GM19023 (cell line): ENCODE measurements around the gene LSM14A.

Experiments used
- ATAC-seq: cut with Tn5 transposase; IDR thresholded peaks from one replicate; pipeline ENCODE4 v1.9.1; 2021; ENCODE audit warnings: mild to moderate bottlenecking, moderate library complexity; ENCODE audit not compliant: unreplicated experiment

LSM14A gene

DNA sequence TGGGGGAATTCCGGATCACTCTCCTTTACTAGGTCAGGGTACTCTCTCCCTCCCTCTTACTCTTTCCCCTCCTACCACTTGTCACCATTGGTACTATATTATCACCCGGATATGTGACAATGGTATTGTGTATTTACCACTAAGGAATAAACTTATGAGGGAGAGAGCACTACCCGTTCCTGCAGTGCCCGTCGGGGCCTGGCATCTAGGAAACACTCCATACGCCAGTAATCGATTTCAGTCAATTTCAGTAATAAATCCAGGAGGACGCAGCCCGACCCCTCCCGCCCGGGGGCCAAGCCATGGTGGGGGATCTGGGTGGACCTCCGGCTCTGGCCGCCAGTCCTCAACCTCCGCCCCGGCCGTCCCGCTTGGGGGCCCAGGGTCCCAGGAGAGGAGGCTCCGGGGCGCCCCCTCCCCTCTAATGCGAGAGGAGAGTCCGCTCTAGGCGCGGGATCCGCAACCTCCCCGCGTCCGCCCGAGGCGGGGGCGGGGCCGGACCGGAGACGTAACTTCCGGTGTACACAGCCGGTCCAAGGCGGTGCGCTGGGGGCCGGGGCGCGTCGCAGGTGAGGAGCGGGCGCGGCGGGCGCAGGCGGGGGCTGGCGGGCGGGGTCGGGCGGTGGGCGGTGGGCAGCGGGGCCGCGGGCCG is 81.9 kb downstream of the LSM14A start, which contains the start of gene GARRE1:
Gene GARRE1 (plus strand): TSS at position 509 of the 652 bp plus-strand sequence. CDS start 45,920 bp downstream, outside the sequence.
- peak; percentile 91 for ATAC-seq

DNA sequence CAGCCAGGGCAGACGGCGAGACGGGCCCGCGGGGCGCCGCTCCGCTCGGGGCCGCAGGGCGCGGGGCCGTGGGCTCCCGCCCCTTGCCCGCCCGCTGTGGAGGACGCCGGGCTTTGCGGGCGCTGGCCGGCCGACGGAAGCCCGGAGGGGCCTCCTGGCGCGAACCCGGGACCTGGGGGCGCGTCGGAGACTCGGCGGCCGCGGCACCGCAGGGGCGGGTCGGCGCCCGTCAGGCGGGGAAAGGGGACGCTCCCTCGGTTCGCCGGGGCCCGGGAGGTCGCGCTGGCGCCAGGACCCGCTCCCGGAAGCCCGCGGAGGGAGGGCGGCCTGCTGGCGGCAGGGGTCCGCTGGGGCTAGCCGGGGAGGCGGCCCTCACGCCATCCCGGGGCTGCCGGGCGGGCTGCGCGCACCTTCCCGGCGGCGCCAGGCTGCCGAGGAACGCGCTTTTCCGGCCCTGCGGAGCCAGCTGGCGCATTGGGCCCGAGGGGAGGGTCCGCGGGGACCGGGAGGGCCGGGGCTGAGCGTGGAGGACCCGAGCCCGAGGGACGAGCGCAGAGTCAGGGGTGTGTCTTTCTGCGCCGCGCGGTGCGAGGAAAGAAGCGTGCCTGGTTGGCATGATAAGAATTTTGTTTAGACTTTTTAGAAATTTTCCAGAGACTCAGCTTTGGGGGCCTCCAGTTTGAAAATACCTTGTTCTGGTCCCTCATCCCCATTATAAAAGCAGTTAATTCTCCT is 82.6 kb downstream of the LSM14A start:
- ATAC-seq = peak; percentile 55

DNA sequence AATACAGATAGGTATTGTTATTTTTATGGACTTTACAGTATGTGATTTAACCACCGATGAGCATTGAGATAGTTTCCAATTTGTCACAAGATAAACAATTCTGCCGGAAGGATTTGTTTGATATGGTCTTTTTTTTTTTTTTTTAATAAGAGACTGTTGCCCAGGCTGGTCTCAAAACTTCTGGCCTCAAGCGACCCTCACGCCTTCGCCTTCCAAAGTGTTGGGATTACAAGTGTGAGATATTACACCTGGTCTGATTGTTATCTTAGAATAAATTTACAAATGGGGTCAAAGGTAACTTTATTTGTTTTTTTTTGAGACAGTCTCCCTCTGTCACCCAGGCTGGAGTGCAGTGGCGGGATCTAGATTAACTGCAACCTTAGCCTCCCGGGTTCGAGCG is 83.2 kb downstream of the LSM14A start:
- ATAC-seq = no peak

DNA sequence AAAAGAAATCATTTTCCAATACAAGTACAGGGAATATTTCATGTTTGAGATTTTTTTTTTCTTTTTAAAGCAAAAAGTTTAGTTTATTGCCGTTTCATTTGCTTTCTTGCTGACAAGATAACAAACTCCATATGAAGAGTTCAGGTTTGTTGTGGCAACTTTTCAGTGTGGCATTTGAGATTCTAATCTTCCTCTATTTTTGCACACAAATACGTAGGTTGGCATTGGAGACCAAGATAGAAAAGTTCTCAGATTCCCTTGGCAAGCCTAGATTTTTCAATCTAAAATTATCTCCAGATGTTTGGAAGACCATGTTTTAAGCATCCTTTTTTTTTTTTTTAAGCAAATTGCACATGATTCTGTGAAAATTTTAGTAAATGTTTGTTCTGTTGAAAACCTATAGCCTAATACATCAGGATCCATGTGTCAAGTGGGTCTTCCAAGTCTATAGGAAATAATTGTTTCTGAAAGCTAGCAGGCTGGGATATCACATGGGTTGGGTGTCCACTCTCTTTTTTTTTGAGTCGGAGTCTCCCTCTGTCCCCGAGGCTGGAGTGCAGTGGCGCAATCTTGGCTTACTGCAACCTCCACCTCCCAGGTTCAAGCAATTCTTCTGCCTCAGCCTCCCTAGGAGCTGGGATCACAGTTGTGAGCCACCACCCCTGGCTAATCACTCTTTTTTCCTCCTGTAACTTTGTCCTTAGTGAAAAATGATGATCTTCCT is 84.7 kb downstream of the LSM14A start:
- no peak for ATAC-seq

DNA sequence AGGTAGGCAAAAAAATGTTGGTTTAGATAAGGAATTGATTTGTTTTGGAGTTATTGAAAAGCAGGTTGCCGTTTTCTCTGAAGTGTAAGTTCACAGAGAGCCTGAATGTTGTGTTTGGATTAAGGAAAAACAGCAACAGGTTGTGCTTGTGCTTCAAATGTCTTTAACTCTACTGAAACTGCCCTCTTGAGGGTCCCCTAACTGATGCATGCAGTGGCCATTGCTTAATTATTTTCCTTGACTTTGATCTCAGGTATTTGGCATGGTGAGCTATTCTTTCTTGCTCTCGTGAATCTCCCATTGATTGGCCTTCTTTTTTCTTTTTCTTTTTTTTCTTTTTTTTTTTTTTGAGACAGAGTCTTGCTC is 85.2 kb downstream of the LSM14A start:
- no peak for ATAC-seq

DNA sequence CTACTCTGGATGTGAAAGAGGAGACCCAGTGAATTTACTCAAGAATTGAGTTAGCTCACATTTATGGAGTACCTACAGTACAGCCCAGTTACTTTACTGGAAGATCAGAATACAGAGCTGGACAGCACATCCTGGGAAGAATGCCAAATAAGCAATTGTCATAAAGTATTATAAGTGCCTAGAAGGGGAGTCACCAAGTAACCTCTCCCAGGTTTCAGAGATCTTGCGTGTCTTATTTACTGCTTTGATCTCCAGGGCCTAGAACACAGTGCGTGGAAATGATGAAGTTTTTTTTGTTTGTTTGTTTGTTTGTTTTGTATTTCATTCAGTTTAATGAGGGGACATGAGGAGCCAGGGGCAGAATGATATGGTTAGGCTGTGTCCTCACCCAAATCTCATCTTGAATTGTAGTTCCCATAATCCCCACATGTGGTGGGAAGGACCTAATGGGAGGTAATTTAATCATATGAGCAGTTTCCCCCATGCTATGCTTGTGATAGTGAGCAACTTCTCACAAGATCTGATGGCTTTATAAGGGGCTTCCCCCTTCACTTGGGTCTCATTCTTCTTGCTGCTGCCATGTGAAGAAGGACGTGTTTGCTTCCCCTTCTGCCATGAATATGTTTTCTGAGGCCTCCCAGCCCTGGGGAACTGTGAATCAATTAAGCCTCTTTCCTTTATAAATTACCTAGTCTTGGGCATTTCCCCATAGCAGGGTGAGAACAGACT is 87.2 kb downstream of the LSM14A start:
- no peak for ATAC-seq

DNA sequence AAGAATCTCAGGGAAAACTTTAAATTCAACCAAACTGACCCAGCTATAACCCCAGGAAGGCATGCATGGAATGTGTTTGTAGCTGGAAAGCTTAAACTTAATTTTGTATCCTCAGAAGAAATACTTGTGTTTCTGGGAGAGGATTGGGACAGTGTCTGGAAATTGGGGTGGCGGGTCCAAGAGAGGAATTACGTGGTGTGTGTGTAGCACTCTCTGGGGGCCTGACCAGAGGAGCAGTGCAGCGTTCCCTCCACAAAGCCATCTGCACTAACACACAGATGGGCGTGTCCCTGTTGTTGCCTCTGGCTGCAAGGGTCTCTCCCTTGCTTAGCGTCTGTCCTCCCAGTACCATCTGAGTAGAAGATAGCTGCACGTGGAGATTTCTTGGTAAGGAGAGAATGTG is 88.5 kb downstream of the LSM14A start:
- ATAC-seq = no peak

DNA sequence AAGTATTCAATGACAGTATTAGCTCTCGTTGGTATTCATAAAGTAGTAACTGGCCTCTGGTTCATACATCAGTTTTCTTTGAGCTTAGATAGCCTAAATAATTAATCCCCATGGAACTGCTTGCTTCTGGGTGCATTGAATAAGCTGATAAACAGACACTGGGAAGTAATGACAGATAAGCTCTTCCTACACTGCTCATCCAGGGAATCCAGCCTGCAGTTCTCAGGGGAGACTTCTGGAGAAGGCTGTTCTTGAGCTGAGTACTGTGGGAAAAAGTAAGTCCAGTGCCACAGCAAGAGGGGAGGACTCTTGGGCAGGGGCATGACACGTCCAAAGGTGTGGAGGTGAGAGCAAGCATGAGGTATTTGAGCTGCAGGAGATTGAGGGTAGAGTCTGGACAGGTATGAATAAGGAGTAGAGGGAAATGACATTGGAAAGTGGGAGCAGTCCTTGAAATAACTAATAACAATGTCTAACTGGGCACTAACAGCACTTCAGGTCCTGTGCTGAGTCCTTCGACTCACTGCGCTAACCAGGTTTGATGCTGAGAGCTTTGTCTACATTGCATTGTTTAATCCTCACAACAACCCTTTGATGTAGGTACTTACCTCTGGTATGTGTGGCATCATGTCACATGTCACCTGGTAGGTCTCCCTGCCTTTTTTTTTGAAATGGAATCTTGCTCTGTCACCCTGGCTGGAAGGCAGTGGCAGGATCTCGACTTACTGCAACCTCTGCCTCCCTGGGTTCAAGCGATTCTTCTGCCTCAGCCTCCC is 89.2 kb downstream of the LSM14A start:
- no peak for ATAC-seq

DNA sequence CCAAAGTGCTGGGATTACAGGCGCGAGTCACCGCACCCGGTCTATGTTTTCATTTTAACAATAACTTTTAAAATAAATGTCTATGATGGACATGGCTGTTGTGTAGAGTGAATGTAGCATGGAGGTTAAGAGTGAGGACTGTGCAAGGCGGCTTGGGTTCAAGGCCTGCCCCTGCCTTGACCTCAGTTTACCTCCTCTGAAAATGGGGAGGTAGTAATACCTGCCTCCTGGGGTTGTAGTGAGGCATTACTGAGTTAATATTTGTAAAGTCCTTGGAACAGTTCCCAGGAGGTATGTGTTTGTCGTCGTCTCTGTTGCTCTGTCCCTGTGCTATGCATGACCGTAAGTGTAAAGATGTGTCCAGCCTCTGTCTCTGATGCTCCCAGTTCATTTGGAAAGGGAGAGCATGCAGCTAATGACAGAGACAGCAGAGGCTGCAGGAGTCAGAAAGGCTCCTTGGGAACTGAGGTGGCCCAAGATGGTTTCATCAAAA is 91.5 kb downstream of the LSM14A start:
- no peak for ATAC-seq

DNA sequence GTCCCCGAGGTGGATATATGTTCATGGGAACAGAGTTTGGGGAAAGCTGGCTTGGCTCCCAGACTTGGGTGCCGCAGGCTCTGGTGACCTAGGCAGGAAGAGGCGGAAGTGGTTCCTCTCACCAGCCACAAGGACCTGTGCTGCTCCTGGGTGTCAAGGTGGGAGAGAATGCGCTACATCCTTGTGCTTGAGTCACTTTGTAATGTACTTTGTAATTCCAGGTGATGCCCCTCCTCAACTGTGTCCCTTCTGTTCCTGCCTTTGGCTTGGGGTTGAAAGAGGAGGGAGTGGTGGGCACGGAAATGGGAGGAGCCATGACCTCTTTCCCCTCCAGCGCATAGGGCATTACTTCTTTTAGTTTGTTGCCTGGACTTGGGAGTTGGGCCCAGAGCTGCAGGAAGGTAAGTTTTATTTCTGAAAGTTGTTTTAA is 92.9 kb downstream of the LSM14A start:
- ATAC-seq = no peak

DNA sequence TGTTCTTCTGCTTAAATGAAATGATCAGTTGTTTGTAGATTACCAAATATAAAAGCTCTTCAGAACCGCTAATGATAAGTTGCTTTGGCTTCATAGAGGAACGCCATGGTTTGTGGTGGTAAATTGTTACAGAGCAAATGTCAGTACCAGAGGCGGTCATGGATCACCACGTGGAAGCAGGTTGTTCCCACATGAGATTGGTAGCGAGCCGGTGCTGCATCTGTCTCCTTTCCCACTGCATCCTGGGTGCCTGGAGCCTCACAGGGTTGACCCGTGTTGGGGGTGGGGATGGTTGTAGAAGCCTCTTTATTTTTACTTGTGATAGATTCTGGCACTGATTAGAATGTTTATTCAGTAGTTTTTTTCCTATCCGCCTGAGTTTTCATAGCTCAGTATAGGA is 96.8 kb downstream of the LSM14A start:
- ATAC-seq = no peak

DNA sequence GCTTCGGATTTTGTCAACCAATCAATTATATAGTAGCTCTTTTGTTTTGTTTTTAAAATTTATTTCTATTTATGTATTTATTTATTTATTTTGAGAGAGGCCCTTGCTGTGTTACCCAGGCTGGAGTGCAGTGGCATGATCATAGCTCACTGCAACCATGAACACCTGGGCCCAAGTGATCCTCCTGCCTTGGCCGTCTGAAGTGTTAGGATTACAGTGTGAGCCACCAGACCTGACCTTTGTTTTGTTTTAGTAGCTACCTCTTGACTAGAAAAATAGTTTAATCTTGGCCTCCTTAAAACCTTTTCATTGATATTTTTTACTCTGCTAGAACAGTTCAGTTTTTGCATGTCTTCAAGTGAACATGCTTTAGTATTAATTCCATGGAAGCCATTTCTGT is 97.2 kb downstream of the LSM14A start:
- ATAC-seq = no peak

DNA sequence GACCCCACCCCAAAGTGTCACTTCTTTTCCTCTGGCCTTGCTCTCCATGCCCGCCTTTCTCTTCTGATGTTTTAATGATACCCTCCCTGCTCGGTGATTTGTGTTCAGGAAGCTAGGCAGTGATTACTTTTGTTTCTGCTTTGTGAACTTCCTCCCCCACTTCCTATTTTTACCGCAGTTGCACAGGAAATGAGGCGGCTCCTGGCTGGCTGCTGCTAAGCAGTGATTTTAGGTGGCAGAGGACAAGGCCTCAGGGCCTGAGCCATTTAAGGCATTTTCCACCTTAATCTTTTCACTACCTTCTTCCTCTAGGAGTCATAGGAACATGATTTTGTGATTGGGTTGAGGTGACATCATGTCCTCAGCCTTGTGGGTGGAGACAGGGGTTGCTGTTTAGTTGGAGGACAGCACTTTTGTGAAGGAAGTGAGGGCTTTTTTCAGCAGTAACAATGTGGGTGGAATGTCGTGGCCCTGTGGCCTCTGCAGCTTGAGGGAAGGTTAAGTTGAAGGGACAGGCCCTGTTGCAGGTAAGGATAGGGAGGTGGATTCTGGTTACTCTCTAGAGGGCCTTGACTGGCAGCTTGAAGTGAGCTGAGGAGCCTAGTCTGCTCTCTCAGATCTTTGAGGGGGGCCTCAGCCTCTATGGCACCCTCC is 97.8 kb downstream of the LSM14A start:
- ATAC-seq = no peak

DNA sequence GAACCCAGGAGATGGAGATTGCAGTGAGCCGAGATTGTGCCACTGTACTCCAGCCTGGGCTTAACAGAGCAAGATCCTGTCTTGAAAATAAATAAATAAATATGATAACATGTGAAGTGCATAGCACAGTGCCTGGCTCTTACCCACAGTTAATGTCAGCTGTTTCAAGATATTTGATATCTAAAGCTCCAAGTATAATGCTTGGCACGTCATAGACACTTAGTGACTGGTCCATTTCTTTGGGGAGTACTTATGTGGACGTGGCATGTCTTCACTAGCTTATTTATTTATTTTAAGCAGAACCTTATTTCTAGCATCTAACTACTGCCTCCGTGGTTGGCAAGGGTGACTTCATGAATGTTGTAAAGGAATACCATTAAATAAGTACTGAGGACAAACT is 100.8 kb downstream of the LSM14A start:
- no peak for ATAC-seq

DNA sequence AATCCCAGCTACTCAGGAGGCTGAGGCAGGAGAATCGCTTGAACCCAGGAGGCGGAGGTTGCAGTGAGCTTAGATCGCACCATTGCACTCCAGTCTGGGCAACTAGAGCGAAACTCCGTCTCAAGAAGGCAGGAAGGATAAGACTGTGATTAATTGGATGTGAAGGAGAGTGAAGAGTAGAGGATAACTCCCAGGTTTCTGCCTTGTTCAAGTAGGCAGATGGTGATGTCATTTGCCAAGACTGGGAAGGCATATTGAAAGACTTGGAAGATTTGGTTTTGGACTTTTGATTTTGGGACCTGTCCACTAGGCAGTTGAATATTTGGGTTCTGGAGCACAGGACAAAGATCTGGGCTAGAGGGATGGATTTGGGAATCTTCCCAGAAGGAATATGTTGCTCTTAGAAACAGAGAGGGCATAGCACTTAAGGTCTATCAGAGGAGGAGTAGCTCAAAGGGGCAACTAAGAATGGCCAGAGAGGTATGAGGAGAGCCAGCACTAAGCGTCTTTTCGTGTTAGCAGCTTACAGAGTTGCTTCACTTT is 102.1 kb downstream of the LSM14A start:
- no peak for ATAC-seq

DNA sequence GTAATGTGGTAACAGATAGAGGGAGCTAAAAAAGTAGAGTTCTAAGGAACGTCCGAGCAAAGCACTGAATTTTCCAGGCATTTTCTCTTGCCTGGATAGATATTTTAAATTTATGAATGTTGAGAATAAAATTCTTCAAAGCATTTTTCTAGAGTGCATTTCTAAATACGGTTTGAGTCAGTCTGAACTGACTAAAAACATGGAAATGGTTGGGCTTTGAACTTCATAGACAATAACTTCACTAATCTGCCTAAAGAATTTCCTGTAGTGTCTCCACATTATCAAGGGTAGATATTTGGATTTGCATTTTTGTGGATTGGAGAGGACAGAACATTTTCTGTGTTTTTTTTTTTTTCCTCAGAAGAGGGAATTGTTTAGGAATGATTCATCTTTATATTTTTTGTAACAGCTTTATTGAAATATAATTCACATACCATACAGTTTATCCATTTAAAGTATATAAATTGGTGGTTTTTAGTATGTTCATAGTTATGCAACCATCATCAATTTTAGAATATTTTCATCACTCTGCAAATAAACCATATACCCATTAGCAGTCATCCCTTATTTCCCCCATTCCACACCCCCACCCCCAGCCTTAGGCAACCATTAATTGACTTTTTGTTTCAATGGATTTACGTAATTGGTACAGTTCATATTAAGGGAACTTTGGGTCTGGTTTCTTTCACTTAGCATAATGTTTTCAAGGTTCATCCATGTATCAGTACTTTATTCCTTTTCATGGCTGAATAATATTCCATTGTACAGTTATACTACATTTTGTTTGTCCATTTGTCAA is 102.7 kb downstream of the LSM14A start:
- no peak for ATAC-seq

DNA sequence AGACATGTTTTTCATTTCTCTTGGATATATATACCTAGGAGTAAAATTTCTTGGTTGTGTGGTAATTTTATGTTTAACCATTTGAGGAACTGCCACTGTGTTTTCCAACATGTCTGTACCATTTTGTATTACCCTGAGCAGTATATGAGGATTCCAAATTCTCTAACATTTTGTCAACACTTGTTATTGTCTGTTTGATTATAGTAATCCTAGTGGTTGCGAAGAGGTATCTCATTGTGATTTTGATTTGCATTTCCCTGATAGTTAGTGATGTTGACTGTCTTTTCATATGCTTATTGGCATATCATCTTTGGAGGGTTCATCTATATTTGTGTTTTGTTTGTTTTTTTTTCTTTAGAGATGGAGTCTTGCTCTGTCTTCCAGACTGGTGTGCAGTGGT is 103.4 kb downstream of the LSM14A start:
- no peak for ATAC-seq

DNA sequence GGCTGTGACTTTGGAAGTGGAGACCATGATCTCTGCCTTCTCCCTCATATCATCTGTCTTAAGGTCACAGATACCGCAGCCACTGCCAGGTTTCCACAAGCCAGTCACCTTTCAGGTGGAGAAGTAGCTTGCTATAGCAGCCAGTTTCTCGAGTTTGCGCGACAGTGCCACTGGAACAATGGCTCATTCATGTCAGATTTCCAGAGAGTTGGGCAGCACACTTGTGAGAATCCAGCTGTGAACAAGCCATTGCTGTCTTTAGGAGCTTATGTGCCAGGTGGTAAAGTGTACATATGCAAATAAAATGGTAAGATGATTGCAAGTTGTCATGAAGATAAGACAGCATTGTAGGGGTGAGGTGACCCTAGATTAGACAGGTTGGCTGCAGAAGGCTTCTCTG is 104.3 kb downstream of the LSM14A start:
- ATAC-seq = no peak

DNA sequence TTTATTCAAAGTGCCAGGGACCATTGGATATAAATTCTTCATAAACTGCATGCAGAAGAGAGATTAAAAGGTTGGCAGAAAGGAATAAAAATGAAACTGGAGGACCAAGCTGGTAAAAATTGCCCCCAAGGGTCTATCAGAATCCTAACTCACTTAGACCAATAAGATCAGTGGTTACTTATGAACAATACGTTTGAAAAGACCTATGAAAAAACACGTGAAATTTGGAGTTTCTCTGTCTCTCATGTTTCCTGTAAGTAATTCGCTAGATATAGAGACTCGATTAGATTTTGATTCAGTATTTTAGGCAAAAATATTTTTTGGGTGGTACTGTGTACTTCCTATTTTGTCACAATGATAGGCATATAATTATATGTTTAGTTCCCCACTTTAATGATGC is 104.9 kb downstream of the LSM14A start:
- ATAC-seq = no peak
